NCI-H2029 treated with DMSO at 0.1 percent for 48 hours (cell line): ENCODE results near the gene FSTL3.
"Not testable (repeated sequence)": the region's sequence is repeated elsewhere in the genome, so short reads cannot be mapped to it uniquely, and the experiment has no call there.

Experiments used
- DNase-seq: peaks from one replicate; lab custom pipeline; 2025; lab: John Stamatoyannopoulos, UW

The FSTL3 gene

GRCh38 chr19:661427-662196, 14.6 kb upstream of the FSTL3 start:
- no peak for DNase-seq

DNA sequence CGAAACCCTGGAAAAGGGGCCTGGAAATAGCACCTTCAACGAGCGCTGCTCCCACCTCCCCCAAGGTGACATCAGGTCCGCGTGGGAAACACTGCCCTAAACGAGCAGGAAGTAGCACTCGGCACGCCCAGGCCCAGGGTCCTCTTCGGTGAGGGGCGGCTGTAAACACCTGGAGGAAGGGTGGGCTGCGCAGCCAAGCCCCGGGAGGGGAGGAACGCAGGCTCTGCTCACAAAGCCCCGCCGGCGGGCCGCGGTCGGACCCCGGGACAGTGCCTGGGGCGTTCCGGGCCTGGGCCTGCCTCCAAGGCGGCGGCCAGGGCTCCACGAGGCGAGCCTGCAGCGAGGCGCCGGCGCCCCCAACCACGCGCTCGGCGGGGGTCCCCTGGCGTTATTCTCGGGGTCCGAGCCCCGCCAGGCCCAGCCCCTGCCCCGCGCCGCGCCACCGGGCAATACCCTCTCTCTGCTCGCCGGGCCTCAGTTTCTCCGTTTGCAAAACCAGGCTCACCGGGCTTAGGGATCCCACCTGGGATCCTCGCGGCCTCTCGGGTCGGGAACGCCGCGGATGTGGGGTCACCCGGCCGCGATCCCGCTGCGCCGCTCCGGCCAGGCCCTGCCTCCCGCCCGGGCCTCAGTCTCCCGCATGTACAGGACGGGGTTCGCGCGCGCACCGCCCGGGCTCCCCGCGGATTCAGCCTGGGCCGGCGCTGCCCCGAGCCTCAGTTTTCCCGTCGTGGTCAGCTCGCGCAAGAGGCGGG, 13.8 kb upstream of the FSTL3 start:
- DNase-seq = no peak

- DNase-seq = peak; percentile 54
These were observed 13.1 kb upstream of the FSTL3 start, which contains the start of gene RNF126 for GRCh38 chr19:662962-663681. Gene RNF126, minus strand, starts transcription at chr19:663214. Its CDS starts 93 bp downstream, at chr19:663121.

DNA sequence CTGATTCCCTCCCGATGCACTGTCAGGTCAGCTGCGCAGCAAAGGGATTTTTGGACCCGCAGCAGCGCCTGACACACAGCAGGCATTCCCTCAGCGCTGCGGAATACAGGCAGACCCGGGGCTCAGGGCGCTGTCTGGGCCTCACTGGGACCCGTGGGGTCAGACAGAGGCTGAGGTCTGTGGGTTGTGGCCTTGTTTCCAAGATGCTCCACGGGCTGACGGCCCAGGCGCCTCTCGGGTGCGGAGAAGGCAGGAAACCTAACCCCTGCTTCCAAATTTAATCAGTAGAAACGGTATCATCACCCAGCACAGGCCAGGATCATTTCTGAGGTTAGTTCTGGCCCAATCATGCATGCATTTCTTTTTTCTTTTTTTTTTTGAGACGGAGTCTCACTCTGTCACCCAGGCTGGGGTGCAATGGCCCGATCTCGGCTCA, 12.5 kb upstream of the FSTL3 start:
- DNase-seq = no peak

DNA sequence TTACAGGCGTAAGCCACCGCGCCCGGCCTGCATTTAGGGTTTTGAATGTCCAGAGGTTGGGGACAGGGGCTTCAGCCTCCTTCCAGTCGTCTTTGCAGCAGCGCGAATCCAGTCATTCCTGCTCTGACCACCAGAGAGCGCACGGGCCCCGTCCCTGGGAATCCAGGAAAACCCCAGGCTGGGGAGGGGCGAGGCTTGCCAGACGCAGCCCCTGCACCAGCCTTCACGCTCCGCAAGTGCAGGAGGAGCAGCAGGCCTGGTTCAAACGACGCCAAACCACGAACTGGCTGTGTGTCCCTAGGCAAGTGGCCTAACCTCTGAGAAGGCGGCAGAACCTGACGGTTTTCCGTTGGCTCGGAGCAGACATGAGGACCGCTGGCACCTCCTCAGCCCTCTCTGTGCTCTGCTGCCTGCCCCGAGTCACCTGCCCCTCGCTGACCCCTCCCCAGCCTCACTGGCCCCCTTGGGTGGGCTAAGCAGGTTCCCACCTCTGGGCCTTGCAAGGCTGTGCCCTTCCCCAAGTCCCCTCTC, 11.2 kb upstream of the FSTL3 start:
- DNase-seq = peak; percentile 27

- DNase-seq = not testable (repeated sequence)
These were observed 9.1 kb upstream of the FSTL3 start for GRCh38 chr19:666985-667573.

DNA sequence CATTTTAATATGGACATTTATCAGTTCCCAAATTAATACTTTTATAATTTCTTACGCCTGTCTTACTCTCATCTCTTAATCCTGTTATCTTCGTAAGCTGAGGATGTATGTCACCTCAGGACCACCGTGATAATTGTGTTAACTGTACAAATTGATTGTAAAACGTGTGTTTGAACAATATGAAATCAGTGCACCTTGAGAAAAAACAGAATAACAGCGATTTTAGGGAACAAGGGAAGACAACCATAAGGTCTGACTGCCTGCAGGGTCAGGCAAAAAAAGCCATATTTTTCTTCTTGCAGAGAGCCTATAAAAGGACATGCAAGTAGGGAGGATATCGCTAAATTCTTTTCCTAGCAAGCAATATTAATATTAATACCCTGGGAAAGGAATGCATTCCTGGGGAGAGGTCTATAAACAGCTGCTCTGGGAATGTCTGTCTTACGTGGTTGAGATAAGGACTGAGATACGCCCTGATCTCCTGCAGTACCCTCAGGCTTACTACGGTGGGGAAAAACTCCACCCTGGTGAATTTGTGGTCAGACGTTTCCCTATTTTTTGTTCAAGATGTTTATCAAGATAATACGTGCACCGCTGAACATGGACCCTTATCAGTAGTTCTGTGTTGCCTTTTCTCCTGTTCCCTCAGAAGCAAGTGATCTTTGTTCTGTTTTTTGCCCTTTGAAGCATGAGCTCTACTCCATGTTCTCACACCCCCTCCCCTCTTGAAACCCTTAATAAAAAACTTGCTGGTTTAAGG, 7.3 kb upstream of the FSTL3 start:
- DNase-seq = not testable (repeated sequence)

DNA sequence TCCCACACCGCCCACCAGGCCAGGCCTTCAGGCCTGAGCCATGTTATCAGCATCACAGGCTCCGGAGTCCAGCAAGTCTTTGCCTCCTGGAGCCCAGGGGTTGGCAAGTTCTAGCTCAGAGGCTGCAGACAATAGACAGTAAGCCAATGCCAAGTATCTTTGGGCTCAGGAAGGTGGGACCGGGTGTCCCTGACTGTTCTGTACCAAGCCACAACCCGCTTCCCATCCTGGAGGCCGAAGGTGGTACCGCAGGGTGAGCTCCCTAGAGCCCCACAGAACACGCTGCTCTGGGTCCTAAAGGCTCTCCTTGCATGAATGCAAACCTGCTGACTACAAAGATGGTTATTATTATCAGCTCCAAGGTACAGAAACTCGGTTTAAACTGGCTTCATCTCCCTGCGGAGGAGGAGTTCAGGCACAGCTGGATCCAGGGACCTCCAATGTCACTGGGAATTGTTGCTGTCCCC, 5.5 kb upstream of the FSTL3 start:
- DNase-seq = no peak

DNA sequence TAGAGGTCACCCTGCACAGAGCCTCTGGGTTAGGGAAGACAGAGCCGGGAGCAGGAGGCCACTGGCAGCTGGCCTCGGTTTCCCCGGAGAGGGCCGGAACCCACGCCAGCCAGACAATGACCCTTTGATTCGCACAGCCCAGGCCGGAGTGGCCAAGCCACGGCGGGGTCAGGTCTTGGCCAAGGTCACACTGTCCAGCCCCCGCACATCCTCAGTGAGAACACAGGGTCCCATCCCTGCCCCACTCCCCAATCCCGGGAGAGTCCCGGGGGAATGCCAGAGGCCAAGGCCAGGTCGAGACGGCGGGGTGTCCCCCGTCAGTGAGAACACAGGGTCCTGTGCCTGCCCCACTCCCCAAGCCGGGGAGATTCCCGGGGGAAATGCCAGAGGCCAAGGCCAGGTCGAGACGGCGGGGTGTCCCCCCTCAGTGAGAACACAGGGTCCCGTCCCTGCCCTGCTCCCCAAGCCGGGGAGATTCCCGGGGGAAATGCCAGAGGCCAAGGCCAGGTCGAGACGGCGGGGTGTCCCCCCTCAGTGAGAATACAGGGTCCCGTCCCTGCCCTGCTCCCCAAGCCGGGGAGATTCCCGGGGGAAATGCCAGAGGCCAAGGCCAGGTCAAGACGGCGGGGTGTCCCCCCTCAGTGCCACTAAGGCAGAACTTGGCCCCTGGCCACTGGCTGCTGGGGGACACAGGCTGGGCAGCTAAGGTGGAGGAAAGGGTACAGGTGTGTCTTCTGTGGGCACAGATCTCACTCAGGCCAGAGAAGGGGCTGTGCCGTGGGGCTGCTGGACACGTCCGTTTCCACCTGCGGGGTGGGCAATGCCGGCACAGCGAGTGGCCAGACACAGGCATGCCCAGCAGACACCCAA, 1.7 kb upstream of the FSTL3 start:
- DNase-seq = no peak

DNA sequence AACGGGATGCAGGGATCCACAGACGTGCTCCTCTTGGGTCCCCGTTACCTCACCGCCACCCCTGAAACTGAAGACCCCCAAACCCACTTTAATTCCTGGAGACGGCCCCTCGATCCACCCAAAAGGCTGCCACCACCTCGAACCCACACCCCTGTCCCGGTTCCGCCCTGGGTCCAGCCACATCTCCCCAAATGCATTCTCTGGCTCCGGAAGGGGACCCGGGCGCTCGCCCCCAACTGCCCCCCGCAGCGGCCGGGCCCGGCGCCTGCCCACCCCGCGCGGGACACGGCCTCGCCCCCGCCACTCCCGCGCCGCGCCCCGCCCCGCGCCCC, 219 bp upstream of the FSTL3 start:
- no peak for DNase-seq

GRCh38 chr19:677201-677600, 1.0 kb downstream of the FSTL3 start:
- DNase-seq = no peak

- DNase-seq = no peak
These were observed 1.6 kb downstream of the FSTL3 start for GRCh38 chr19:677601-678436.

GRCh38 chr19:678791-679388, 2.7 kb downstream of the FSTL3 start:
- DNase-seq = no peak

DNA sequence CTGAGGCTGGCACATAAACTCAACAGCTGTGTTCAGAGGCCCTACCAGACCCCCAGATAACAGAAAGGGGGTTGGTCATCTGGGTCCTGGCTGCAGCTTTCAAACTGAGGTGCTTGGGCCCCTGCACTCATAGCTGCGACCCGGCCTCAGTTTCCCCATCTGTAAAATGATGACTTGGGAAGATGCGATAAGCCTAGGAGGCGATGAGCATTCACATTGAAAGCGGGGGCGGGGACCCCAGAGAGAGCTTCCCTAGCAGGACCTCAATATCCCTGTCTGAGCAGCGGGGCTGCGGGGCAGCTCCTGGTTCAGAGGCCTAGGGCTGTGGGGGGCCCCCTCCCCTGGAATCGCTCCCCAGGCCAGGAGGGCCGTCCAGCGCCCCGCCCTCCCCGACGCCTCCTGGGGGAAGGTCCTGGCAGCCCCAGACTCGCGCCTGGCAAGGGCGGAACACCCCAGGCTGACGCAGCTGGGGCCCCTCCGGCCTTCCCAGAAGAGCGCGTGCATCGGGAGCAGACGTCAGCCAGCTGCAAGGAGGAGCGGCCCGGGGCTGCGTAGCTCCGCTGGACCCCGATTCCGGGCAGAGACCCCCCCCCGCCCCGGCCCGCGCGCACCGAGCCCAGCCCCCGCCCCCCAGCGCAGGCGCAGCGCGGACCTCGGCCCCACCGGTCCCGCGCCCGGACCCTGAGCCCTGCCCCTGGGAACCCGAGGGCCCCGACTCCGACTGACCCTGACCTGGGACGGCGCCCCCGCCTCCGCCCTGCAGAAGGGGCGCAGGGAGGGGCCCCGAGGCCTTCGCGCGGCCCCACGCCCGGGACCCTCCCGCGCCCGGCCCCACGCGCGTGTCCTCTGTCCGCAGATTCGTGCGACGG, 3.5 kb downstream of the FSTL3 start:
- no peak for DNase-seq

DNA sequence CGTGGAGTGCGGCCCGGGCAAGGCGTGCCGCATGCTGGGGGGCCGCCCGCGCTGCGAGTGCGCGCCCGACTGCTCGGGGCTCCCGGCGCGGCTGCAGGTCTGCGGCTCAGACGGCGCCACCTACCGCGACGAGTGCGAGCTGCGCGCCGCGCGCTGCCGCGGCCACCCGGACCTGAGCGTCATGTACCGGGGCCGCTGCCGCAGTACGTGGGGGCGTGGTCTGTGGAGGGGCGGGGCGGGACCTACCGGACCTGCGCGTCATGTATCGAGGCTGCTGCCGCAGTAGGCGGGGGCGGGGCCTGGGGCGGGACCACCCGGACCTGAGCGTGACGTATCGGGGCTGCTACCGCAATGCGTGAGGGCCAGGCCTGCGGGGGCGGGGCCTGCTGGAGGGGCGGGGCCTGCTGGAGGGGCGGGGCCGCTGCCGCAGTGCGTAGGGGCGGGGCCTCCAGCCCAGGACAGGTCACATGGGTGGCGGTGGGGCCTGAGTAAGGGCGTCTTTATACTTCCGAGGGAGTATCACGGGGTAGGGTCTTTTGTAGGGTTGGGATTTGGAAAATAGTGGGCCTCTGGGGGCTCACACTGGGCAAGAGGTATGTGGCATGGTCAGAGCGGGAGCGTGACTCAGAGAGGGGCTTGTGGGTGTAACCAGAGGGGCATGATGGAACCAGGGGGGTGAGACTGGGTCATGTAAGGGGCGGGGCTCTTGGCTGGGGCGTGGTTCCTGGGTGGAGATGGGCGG, 4.3 kb downstream of the FSTL3 start:
- peak; percentile 89 for DNase-seq

GRCh38 chr19:681029-682019, 5.1 kb downstream of the FSTL3 start:
- DNase-seq = no peak
